ENCODE data around the gene AMD1.

- no peak for TF ChIP-seq CTCF (IDR thresholded peaks at IDR 0.05 in 4 of 5, conservative IDR thresholded peaks at IDR 0.05 in 1 of 5)
- no peak for TF ChIP-seq POLR2A (IDR thresholded peaks at IDR 0.05)
Measured at GRCh38 chr6:110944681-110945151, 70.1 kb downstream of the AMD1 start.
